ENCODE measurements around the gene NCOA5. TPM values are rescaled to one million over a fixed set of nuclear protein-coding genes. Genes with fewer than 3 reads are reported as not detected.

The NCOA5 gene
- 19.0 and 19.9 TPM in 2 replicates for polyA plus RNA-seq (2011; rRNA removed)
- 13.9 and 19.9 TPM in 2 replicates for polyA minus RNA-seq (2011; rRNA and poly(A)+ RNA removed)

GRCh38 chr20:46089417-46090388, at the start of gene NCOA5:
Gene NCOA5 (minus strand): TSS chr20:46089962. CDS start chr20:46079424, 10,538 bp downstream.
- 0 out of 2 replicates have a peak, but pooled peaks have one; percentile 15 for TF ChIP-seq CTCF (IDR thresholded peaks at IDR 0.05; ENCODE audit: insufficient read depth, low read depth, low read length)
- ChIA-PET CTCF (interaction anchor here (1.4 to 2.3 kb wide), 3 partner anchors 11 to 108 kb away, joined by 4 to 12 read pairs (median 11); no protein-coding TSS in a partner anchor), POLR2A (no interaction called here)
- DNase-seq (ENCODE audit: low read depth), result peak; percentile 73
- Histone ChIP-seq H3K4me3 (ENCODE audit: low read depth, low read length) (peak within 1 kb of the TSS; percentile 79), H3K36me3 (ENCODE audit: control insufficient read depth, insufficient read depth, low read length) (no peaks in the 10 kb centered on the region), H3K27me3 (ENCODE audit: control insufficient read depth, insufficient read depth, low read length) (no peaks in the 10 kb centered on the region)

- Histone ChIP-seq H3K36me3 (ENCODE audit: control insufficient read depth, insufficient read depth, low read length) (no peaks in the 10 kb centered on the region), H3K4me3 (ENCODE audit: low read depth, low read length) (no peak overlapping the region), H3K27me3 (ENCODE audit: control insufficient read depth, insufficient read depth, low read length) (peaks cover 10% of the 10 kb centered on the region)
- DNase-seq (ENCODE audit: low read depth), result no peak
- ChIA-PET CTCF (no interaction called here), POLR2A (interaction anchor here (0.5 kb wide), 1 partner anchor 298 kb away, joined by 3 read pairs; no protein-coding TSS in a partner anchor)
- no peak for TF ChIP-seq CTCF (IDR thresholded peaks at IDR 0.05; ENCODE audit: insufficient read depth, low read depth, low read length)
These were observed 49.6 kb upstream of the NCOA5 start for GRCh38 chr20:46139266-46139889.

- DNase-seq (ENCODE audit: low read depth), result no peak
- Histone ChIP-seq H3K4me3 (ENCODE audit: low read depth, low read length) (no peak overlapping the region), H3K27me3 (ENCODE audit: control insufficient read depth, insufficient read depth, low read length) (peaks cover 10% of the 10 kb centered on the region), H3K36me3 (ENCODE audit: control insufficient read depth, insufficient read depth, low read length) (no peaks in the 10 kb centered on the region)
- no peak for TF ChIP-seq CTCF (IDR thresholded peaks at IDR 0.05; ENCODE audit: insufficient read depth, low read depth, low read length)
- POLR2A ChIA-PET, result no interaction called here
- CTCF ChIA-PET, result no interaction called here
These were observed 48.1 kb upstream of the NCOA5 start for GRCh38 chr20:46137816-46138215.

- Histone ChIP-seq H3K36me3 (ENCODE audit: control insufficient read depth, insufficient read depth, low read length) (no peaks in the 10 kb centered on the region), H3K27me3 (ENCODE audit: control insufficient read depth, insufficient read depth, low read length) (peaks cover 7% of the 10 kb centered on the region), H3K4me3 (ENCODE audit: low read depth, low read length) (no peak overlapping the region)
- ChIA-PET CTCF (interaction anchor here (1.4 kb wide), 1 partner anchor 302 kb away, joined by 3 read pairs; no protein-coding TSS in a partner anchor), POLR2A (no interaction called here)
- no peak for DNase-seq (ENCODE audit: low read depth)
- TF ChIP-seq CTCF (IDR thresholded peaks at IDR 0.05; ENCODE audit: insufficient read depth, low read depth, low read length), result no peak
These were observed 46.3 kb upstream of the NCOA5 start for GRCh38 chr20:46135856-46136633.

Measured in BJ (cell line).